Right hindlimb (tissue), 1 donor: Measurements from ENCODE around the gene NIT1.

Experiments
- DNase-seq: peaks from one replicate; pipeline ENCODE4 v3.0.0-alpha.2; 2018

Gene NIT1, protein sequence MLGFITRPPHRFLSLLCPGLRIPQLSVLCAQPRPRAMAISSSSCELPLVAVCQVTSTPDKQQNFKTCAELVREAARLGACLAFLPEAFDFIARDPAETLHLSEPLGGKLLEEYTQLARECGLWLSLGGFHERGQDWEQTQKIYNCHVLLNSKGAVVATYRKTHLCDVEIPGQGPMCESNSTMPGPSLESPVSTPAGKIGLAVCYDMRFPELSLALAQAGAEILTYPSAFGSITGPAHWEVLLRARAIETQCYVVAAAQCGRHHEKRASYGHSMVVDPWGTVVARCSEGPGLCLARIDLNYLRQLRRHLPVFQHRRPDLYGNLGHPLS

DNA sequence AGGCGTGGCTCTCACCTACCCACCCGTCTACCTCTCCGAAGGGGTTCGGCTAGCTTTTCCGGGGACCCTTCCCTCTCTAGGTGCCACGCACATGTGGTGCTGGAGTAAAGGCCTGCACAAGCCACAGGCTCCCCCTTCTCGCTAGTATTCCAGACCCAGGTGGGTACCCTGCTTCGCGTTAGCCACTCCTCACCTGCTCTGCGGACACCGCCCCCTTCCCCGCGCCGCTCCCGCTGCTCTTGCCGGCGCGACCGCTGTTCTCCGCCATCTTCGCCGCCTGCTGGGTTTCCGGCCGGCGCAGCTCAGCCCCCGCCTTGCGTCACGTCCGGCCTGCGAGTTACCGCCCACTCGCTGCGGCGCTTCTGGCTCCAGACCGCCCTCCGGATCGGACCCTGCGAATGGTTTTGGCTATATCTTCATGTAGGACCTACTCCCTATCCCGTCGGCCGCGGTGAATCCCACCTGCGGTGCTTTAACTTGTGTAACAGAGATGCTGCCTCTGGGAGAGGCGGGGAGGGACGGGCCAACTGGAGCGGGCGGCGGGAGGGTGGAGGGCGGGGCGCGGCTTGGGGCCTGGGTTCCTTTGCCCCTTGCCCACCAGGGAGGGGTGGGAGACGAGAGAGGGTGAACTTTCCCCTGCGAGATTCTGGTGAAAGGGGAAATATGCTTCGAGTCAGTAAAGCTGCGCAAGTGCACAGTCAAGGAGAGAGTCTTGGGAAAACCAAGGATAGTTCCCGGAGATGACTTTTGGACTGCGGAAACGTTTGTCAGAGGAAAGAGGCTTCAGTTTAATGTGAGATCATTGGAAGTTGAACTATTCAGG lies at the start of gene NIT1, which contains the start of gene PFDN2:
TSS of gene NIT1 (plus strand) at position 347 of the 823 bp plus-strand sequence. CDS start at position 419, 72 bp downstream.
TSS of gene PFDN2 (minus strand) at position 279 of the 823 bp plus-strand sequence. CDS start at position 268, 11 bp downstream.
- peak; percentile 93 for DNase-seq

DNA sequence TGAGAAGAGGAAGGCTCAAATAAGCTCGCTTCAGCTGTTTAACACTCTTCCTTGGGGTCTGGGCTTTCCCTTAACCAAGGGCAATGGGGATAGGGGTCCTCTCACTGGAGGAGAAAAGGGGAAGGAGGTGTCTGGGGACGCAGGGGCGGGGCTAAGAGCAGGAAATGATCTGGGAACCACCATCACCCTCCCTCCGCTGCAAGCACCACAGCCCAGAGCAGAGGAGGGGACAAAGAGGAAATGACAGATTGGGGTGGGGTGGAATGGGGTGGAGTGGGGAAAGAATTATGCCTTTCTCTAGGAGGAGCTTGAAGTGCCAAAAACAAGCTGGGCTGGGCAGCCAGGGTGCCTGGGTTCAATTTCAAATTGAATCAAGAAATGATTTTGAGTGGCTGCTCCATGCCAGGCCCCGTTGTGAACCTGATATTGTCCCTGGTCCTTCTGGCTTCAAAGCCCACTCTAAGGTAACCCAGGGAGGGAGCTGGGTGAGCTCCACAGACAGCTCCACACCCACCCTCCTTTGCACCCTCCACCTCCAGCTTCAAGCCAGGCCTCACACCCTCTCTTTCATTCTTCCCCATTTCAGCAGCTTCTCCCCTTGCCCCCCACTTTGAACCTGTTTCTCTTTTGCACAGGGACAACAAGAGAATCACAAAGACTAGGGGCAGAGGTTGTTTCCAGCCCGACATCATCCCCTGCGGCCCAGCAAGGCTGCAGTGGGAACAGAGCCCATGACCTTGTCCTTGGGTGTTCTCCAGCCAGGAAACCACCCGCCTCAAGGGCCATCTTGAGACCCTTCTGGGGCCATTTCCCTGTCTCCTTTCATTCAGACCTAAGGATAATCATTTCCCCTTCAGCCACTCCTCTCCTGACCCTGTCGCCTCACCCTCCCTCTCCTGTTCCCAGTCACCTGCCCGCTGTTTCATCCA lies 49.3 kb upstream of the NIT1 start:
- peak; percentile 34 for DNase-seq

DNA sequence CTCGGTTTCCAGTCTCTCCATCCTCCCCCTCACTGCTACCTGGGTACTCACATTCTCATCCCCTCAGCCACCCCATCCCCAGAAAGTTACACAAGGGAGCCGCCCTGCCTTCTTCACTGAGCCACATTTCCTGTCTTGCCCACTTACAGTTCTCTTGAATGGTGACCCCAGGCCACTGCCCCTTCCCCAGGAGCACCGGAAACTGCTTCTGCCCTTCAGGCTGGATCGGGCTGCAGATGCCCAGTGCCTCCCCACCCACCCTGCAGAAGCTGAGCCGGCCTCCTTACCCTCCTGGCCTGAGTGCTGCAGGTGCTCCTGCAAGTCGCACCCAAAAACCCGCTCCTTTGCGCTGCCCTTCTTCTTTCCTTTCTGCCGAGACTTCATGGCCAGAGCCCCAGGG lies 48.7 kb upstream of the NIT1 start:
- no peak for DNase-seq

DNA sequence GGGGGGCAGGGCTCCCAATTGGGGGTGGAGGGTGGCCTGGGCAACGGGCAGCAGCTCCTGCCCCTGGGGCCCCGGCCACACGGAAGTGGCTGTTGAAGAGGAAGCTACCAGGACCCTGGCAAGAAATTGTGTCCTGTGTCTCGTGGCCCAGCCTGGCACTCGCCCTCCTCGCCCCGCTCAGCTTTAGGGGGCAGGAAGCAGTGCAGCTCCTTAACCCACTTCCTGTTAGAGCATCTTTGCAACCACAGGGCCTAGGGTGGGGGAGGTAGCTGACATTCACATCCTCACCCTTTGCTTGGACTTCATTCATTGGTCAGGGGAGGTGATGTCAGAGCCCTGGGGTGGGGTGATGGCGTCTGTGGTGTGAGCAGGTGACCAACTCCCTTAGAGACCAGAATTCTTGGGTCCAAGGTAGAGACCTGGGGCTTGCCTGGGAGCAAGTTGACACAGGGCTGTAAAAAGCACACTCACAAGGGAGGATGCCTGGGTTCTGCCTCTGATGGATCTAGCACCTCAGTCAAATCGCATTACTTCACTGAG lies 48.1 kb upstream of the NIT1 start, which contains the start of gene ARHGAP30:
TSS of gene ARHGAP30 (minus strand) at position 161 of the 540 bp plus-strand sequence. CDS start 267 bp downstream, outside the sequence.
- DNase-seq: peak; percentile 41

DNA sequence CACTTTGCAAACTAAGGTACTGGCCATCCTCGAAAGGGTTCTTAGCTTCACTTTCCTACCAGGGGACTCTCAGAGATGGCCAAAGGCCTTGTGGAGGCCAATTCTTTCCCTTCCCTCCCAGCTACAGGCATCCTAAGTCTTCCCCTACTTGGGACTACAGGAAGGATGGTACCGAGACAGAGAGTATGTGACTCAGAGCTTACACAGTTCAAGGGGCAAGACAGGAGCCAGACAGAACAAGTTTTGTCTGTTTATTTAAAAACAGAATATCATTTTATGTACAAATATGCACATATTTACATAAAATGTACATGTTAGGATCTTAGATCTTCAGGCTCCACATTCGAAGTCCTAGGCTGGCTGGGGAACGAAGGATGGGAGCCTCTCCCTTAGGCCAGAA lies 47.1 kb upstream of the NIT1 start:
- DNase-seq: no peak

DNA sequence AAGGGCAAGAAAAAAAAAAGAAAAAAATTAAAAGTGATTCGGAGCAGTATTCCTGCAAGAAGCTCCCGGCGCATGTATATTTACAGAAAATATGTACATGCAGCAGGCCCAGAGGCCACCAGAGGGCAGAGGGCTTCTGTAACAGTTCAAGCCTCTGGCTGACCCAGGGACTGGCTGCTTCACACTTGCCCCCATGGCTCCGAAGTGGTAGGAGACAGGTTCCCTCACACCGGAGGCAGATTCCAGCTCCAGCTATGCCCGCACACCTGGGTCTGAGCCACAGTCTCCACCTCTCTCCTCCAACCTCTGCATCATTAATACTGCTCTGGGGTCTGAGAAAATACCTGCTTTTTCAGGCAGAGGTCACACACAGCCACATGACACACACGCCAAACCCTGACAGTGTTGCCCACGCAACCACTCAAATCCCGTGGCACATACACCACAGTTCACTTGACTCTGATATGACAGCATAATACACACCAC lies 46.0 kb upstream of the NIT1 start:
- DNase-seq: peak; percentile 35

DNA sequence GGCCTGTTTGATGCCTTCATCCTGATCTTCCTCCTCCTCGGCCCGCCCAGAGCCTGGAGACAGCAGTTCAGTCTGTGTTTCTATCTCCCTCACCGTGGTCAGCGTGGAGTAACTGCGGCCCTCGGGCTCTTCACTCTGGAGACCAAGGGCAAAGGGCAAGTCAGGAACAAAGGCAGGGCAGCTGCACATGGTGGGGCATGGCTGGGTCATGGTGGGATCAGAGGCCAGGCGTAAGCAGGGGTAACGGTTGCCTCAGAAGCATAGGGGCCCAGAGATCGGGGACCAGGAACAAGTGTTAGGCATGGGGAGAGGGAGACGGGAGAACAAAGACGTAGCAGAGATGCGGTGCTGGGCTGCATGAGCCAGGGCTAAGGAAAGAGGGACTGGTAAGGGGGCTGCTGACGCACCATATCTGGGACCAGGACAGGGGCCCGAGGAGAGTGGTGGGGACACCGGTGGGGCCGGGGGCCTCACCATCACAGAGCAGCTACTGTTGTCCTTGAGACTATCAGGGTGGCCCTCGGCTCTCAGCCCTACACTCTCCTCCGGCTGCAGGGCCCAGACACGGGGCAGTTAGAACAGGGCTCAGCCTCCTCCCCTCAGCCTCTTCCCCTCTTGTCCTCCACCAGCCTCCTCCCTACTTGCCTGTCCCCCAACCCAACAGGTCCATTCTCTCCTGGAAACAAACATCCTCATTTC lies 45.0 kb upstream of the NIT1 start:
- DNase-seq: no peak

DNA sequence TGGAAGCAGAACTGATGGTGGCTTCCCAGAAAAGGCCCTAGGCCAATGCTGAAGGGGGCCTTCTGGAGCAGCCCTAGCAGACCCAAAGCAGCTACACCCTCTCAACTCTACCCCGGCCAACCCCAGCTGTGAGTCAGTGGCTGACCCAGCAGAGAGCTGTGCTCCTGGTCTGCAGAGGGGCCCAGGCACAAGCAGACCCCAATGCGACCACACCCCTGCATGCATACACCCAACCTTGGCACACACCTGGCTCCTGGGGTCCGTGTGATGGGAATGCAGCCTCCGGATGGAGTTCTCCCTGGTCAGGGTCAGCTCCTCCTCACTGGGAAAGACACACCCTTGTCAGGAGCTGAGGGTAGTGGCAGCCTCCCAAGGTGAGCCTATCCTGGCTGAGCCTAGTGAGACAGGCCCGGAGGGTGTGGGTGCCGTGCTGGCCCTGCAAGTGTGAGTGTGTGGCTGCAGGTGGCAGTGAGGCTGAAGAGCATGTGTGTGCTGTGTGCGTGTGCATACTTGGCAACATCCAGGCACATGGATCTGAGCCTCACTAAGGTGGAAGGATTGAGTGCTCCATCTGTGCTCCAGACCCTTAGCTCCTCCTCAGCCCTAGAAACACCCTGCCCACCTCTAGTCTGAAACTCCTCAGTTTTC lies 44.3 kb upstream of the NIT1 start:
- no peak for DNase-seq

DNA sequence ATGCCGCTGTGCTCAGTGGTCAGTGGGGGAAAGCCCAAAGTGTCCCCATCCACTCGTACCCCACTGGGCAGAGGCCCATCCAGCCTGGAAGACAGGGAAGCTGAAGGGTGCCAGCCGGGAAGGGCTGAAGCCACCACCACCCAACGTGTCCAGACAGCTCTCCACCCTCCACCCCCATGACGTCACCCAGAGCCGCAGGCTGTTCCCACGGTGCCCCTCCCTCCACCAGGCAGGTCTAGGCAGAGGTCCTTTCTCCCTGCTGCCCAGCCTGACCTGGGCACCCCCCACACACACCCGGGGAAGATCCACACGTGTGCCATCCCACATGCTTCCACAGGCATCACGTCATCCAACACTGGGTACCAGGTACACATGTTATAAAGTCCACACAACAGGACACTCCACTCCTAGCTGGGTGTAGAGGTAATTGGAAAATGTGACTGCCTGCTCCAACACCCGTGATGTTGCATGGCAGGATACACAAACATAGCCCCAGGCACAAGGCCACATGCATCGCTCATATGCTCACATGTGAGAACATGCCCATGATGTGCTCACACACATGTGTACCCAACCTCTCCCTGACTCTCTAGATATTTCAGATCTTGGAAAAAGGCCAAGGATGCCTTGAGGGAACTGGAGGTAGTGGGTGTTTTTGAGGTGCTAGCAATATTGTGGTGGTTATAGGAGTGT lies 43.1 kb upstream of the NIT1 start:
- no peak for DNase-seq

DNA sequence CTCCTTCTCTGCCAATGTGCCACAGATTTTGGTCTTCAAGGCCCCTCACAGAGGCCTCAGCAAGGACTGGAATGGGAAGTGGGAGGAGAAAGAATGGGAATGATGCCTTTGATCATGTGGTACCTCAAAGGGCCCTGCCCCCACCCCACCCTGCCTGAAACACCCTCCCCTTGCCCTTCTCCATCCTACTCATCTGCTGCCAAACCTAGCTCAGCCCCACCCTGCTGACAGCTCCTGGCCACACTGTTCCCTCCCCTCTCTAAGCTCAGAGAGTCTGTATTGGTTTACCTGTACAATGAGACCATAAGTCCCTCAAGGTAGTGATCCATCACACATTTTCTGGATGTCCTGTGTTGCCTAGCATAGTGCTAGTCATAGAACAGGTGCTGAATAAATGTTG lies 41.5 kb upstream of the NIT1 start:
- DNase-seq: no peak

DNA sequence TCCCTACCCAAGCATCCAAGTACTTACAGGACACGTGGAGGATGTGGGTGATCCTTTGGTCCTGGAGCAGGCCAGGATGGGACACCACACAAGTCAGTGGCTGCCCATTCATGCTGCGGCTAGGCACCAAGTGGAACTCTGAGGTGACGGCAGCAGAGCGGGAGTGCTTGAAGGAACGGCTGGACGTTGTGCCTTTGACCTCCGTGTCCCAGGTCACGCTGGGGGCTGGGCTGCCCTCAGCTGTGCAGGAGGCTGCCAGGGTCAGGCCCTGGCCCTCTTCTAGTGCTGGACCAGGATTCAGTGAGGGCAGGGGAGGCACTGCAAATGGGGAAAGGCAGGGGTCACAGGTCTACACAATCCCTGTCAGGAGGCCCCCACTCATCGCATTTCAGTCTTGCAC lies 40.5 kb upstream of the NIT1 start:
- no peak for DNase-seq

DNA sequence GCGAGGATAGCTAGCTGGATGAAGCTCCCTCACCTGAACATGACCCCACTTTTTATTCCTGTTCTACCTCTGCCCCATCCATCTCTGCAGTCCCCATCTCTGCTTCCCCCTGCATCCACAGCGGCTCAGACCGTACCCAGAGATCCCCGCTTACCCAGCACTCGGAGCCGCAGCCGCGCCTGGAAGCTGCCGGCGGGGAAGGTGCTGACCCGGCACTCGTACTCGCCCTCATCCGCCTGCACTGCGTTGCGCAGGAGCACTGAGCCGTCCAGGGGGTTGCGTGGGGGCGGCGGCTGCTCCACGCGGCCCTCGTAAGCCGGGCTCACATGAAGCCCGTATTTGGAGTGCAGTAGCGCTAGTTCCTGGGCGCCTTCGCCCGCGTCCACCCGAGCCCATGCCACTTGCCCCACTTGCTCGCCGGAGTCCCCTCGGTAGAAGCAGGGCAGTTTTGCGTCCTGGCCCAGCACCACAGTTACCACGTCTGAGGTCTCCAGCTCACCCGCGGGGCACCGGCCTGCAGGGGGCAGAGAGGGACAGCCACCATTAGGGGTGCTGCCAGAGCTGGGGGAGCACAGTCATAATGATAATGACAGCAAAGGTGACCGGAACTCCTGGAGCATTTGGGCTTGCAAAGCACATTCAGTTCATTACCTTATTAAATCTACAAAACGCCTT lies 38.3 kb upstream of the NIT1 start:
- no peak for DNase-seq

DNA sequence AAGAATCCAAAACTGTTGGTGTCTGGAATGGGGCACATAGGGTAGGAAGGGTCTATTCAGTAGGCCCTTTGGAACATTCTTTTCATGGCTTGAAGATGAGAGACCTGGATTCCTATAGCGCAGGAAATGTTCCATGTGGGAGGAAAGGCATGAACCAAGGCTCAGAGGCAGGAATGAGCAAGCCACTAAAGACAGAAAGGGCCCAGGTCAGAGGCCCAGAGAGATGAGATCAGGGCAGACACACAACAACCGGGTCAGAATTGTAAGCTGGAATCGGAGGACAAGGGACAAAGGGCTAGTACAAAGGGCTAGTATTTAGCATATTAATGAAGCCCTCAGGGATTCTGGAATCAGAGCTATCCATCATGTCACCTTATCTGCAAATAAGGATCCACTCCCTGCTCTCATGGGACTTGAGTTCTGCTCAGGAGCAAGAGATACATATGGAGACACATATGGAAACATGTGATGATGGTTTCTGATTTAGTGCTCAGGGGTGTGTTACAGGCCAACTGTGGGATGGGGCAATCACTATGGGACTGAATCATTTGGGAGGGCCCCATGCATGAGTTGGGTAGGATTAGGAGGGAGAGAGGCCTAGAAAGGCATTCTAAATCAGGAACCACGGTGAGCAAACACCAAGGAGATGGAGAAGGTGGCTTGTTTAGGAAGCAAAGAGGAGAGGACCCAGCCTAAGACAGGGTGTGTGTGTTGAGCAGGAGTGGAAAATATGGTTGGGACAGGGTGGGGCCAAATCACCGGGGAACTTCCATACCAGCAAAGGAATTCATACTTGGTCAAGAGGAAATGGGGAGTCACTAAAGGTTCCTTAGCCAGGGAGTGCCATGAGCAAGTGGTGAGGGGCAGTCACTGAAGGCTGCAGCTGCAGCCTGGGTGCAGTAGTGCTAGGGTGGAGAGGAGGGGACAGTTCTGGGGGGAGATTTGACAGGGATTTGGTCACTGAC lies 37.2 kb upstream of the NIT1 start:
- no peak for DNase-seq

DNA sequence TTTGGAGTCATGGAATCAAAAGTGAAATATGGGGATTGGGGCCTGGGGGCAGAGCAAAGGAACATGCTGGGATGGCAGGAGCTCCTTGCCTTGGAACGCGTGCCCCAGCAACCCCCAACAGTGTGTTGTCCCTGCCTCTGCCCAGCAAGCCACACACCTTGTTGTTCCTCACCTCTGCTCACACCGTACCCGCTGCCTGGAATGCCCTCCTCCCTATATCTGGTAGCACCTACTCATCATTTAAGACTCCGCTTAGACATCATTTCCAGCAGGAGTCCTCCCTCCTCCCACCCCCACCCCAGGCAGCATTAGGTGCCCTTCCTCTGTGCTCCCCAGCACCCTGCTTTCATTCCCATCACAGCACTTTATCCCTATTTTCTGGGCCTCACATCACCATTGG lies 36.4 kb upstream of the NIT1 start:
- no peak for DNase-seq

DNA sequence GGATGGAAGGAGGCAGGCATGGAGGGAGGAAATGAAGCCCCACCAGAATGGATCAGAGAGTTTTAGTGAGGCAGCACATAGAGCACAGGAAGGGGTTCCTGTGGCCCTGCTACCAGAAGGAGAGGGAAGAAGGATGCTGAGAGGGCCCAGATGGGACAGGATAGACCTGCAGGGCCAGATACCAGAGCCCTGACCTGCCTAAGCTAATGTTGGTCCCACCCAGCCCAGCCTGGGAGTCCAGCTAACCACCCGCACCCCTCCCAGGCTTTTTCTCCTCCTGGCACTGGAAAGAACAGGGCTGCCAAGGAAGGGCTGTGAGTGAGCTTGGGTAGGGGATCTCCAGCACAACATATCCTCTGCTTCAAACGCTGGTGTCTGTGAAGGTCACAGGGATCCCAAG lies 35.4 kb upstream of the NIT1 start:
- no peak for DNase-seq

DNA sequence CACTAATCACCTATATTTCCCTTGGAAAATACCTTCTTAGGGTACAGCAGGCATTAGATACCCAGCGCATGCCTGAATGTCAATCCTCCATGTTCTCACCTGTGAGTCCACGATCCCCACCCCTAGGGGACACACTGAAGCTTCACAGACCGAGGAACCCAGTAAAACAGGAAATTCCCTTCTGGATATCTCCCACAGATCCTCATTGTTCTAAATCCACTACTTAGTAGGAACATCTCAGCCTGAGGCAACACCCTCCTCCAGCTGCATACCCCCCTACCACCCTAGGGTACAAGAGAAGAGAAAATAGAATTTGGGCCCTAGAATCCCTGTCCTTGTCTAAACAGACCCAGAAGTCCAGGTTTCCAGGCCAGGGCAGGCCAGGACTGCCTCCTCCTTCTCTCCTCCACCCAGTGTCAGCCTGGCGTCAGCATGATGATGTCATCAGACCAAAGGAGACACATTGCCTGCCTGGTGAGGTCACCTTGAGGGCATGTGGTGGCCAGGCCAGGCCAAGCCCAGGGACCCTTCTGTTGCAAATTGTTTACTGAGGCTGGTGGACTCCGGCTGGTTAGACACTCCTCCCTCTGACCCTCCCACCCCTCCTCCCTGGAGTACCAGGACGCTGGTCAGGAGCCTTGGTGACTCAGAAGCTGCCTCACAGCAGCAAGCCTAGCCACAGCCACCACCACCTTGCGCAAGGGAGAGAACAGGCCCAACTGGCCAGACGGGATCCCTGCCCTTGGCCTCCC lies 34.7 kb upstream of the NIT1 start:
- DNase-seq: no peak

DNA sequence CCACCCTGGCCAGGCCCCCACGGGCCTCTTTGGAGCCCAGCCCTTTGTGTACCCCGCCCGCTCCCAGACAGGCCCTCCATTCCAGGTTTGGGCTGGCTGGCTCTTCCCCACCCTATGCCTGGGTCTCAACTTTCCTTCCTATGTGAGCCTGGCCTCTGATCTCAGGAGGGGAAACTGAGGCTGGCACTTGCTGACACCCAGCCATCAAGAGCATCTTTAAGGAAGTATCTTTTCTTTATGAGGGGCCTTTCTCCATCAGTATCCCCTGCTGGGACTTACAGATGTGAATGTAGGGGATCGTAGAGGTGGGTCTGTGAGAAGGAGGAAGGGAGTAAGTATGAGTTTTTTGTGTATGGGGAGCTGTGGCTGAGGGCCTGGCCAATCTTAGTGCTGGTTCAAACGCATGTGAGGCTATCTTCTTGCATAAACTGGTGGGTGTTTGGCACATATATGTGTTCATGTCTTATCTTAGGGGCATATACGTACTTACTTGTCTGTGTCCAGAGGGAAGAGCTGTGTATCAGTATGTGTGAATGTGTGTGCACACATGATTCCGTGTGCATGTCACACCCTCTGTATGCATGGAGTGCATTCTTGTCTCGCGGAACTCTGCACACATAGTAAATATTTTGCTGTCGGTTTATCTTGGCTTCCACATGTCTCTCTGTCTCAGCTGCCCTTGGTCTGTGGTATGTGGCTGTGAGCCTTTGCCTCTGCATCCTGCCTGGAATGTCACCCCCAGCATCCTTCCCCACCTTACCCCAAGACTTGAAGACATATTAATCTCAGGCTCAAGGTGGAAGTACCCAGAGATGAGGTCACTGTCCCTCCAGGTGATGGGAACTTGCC lies 33.9 kb upstream of the NIT1 start:
- DNase-seq: no peak
